GM19328 (cell line): ENCODE measurements around the gene CDADC1.
"Not testable (repeated sequence)": the region's sequence is repeated elsewhere in the genome, so short reads cannot be mapped to it uniquely, and the experiment has no call there.

Experiments used
- ATAC-seq: cut with Tn5 transposase; IDR thresholded peaks from one replicate; pipeline ENCODE4 v1.9.1; 2021; ENCODE audit warnings: mild to moderate bottlenecking, moderate library complexity; ENCODE audit not compliant: unreplicated experiment

CDADC1 gene

GRCh38 chr13:49292742-49293486 lies 45.2 kb downstream of the CDADC1 start:
- ATAC-seq, result no peak

GRCh38 chr13:49294723-49295122 lies 47.0 kb downstream of the CDADC1 start:
- not testable (repeated sequence) for ATAC-seq

DNA sequence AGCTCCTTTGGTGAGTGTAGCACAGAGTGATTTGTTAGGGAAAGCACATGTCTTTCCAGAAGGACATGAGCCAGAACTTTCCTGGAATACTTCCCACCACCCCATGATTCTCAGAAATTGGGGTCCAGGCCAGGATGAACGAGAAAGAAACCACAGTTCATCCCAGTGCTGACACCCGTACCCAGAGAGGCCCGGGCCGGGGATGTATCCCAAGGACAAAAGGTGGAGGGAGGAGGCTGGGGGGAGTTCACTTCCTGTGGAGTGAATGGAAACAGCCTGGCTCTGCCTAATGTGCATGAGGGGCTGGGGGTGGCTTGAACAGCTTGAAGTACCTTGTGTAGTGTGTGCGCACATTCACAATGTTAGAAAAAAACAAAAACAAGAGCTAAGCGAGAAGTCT lies 47.5 kb downstream of the CDADC1 start:
- ATAC-seq, result no peak

DNA sequence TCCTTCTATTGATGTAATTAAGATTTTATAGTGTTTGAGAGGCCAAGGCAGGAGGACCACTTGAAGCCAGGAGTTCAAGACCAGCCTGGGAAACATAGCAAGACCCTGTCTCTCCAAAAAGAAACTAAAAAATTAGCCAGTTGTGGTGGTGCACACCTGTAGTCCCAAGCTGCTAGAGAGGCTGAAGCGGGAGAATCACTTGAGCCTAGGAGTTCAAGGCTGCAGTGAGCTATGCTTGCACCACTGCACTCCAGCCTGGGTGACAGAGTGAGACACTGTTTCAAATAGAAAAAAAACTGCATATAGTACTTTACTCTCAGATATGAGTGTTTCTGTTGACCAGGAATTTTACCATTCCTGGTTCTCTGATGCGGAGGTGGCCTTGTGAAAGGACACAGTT lies 48.9 kb downstream of the CDADC1 start:
- ATAC-seq, result no peak

DNA sequence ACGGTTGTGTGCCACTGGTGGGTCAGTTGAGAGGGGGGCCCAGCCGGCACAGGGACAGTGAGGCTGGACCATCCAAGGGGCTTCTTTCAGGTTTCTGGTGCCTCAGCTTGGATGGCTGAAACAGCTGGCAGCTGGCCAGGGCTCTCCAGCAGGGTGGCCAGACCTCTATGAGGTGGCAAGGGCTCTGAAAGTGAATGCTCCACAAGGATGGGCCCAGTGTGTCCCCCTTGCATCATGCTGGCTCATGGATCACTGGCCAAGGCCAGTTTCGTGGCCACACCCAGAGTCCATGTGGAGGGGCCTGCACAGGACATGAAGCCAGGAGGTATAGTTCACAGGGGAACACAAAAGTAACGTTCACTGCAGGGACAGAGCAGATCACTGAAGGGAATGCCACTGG lies 49.6 kb downstream of the CDADC1 start:
- ATAC-seq, result no peak

GRCh38 chr13:49298416-49298815 lies 50.7 kb downstream of the CDADC1 start:
- ATAC-seq, result no peak

DNA sequence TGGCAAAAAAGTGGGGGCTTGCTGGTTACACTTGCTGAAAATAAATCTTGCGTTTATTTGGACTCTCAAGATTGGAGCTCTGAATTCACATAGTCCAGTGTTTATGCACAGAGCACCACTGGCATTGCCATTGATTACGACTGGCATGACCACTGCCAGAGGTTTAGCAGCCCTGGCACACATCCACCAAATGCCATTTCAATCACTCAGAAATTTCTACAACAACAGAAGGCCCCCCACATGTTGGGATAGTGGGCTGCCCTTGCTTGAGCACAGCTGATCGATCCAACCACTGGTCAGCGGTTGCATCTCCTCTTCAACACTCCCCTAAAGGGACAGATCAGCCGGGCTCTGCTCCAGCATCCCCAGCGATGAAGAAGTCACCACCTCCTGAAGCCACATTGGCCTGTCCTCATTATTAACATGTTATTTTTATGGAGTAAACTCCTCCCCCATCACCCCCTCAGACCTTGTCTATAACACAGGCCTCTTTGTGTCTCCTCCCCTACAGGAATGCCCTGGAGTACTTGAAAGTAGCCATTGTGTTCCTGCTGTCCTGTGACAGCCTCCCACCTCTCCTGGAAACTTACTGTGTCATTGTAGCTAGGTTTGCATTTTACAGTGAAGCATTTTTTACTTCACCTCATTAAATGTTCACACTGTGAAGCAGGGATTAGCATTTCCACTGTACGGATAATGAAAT lies 51.3 kb downstream of the CDADC1 start:
- ATAC-seq, result no peak

GRCh38 chr13:49300276-49300675 lies 52.6 kb downstream of the CDADC1 start:
- no peak for ATAC-seq

DNA sequence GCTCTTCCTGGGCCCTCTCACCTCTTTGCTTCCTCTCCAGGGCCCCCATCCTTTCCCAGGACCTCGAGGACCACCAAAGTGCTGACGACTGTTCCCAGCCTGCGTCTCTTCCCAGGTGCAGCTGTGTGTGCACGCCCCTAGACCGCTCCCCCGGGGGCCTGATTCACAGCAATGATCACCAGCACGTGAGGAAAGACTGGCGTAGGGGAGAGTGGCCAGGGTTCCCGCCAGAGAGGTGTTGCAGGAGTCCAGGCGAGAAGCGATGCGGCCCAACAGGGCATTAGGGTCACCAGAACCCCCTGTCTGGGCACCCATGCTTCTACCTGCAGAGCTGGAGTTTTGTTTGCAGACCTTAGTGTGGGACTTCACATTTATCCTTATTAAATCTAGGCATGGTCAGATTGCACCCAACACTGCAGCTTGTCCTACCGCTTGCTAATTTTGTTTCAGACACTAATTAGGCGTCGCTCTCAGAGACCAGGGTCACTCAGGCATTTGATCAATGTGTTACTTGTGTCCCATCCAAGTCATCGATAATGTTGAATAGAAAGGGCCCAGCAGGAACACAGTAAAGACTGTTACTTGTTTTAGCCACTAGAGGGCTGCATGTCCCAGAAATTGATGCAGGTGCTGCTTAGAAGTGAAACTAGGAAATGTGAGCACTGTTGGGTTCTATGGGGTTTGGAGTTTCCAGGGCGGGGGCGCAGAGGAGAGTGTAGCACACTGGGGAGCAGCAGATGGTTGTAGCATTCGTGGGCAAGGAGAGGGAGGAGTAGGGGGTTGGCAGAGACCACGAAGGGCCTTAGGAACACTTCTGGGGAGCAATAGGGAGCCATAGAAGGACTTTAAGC lies 53.2 kb downstream of the CDADC1 start:
- peak; percentile 72 for ATAC-seq

DNA sequence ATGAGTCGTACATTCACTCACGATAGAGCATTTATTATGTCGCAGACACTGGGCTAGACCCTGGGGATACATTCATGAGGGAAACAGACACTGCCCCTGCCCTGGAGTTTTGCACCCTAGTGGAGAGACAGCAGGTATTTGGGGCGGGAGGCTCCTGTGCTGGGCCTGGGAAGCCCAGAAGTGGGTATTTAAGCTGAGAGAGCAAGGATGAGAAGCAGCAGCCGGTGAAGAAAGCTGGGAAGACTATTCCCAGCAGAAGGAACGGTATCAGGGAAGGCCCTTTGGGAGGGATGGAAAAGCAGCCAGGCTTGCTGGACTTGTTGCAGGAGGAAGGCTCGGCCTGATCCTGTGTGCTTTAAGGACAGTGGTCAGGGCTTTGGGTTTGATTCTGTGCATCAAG lies 54.5 kb downstream of the CDADC1 start:
- ATAC-seq, result no peak

DNA sequence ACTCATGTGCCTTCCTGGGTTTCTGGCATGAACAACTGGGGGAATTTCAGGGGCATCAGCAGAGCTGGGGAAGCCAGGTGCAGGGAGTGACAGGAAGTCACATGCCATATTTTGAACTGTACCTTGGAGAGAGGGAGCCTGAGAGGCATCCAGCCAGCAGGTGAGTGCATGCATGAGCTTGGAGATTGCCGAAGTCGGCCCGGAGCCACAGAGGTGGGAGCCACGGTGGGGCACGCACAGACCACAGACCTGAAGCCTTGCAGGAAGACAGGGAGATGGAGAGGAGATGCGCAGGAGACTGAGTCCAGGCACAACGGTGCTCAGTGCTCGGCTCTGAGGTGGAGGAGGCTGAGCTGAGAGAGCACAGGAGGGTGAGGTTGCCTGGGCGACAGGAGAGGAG lies 55.1 kb downstream of the CDADC1 start:
- no peak for ATAC-seq

DNA sequence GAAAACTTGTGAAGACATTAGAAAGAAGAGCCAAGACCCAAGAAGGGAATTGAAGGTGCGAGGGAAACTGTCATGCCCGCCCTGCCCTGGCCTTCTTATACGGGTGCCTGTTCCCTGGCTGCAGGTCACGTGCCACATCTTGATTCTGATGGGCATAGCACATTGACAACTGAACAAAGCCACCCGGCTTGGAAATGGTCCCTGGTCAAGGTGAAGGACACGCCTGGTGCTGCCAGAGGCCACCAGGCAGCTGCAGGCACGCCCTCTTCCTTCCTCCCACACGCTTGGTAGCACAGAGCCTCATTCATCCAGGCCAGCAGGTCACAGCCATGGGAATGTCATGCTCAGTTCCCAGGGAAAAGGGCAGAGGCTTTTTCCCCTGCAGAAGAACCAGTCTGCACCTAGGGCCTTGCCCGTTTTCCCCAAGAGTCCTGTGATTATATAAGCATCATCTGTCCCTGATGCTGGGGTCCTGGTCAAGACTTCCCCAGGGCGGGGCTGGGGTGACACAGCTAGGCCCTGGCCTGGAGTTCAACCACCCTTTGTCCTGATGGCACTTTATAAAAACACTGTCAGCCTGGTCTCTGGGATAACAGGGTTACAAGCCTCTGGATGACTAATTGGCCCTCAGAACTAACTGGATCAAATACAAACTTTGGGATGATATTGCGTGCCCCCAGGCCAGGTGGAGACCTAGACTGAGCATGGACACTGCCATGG lies 56.0 kb downstream of the CDADC1 start:
- ATAC-seq, result no peak

DNA sequence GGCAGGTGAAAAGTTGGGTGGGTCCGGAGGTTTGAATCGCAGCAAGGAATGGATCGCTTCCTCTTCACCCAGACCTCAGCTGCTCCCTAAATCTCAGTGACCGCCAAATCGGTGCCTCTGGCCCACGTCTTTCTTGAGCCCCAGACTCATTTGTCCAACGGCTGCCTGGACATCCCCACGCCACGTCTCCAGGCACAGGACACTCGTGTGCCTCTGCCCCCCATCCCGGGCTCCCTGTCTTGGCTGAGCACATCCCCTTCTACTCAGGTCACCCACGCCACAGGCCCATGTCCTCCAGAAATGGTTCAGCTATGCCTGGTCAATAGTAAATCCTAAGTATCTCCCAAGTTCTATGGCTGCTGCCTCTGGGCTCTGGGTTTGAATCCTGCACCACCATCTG lies 56.6 kb downstream of the CDADC1 start:
- no peak for ATAC-seq

- ATAC-seq, result no peak
Observed at GRCh38 chr13:49304763-49305700, 57.3 kb downstream of the CDADC1 start.

DNA sequence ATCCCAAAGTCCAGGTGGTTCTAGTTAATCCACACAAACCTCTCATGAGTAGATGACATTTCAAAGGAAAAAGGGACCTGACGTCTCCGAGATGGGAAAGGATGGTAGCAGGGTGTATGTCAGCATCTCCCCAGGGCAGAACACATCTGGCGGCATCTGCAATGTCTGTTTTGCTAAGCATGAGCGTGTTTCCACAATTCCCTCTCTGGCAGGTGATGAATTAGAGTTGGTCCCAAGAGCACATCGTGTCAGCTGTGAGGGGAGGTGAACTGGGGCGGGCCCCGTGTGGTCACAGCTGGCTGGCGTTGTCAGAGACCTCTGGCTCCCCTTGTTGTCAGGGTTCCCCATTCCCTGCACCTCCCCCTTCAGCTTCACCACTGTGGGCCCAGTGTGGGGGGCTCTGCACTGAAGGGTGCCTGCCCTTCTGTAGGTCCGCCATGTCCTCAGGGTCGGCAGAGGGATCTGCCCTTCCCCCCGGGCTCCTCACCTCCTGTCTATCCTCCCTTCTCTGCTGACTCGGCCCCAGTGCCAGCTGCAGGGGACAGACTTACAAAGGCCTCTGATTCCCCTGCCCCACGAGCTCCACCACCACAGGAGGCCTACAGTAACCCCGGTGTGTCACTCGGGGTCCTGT lies 58.2 kb downstream of the CDADC1 start:
- ATAC-seq, result no peak

DNA sequence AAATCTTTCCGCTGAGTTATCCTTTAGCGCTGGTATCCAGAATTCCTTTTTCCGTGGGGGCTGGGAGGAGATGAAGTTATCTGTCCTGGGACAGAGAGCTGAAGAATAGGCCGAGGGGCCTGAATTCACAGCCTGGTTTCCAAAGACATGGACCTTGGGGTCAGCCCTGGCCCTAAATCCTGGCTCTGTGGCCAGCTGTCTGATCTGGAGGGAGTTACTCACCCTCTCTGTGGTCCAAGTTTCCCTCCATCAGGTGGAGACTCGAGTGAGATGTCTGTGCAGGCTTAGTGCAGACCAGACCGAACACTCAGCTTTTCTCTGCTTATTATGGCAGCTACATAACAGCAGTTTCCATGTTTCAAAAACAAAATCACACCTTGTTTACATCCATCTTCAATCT lies 59.6 kb downstream of the CDADC1 start:
- ATAC-seq, result no peak

DNA sequence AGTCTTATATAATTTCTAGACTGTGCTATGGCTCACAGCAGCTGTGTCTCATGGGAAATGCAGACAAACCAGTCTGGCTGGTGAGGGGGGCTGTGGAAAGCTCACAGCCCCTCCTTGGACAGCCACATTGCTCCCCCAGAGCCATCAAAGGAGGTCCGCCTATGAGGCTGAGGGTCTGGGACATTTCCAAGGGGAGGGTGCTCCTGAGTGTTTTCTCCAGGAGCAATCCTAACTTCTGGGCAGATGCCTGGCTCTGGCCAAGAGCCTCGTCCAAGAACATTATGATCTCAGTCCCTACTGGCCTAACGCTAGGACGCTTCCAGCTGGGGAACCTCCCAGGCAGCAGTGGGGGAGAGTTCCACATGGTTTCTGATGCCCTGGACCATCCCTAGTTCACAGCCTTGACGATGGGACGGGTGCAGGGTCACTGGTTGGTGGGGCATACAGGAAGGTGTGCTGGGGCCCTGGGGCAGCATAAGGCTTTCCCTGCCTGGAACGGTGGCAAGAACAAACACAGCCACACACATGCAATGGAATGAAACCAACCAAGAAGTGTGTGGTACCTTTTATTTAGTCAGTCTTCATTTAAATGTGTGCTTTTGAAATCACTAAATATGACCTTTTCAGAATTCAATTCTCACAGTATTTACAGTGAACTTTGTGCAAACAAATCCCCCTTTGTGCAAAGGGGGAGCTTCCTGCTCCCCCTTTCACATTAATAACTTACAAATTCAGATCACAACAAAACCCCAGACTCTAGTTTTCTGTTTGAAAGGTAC lies 60.6 kb downstream of the CDADC1 start:
- ATAC-seq, result no peak

GRCh38 chr13:49308921-49309408 lies 61.2 kb downstream of the CDADC1 start:
- ATAC-seq, result no peak

DNA sequence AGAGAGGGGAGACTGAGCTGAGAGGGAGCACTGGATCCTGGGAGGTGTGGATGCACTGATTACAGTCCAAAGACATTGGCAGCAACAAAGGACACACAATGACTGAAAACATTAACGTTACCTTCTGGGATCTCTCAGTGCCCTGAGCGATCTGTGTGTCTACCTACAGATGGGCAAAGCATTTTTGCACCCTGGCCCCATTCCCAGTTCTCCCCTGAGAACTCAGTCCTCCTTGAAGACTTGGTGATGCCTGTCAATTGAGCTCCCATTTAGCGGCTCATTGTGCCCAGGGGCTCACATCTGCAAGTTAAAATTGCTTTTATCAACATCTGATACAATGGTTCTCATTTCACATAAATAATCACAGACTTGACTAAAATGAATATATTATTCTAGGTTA lies 62.5 kb downstream of the CDADC1 start:
- ATAC-seq, result no peak
